Endothelial cell of umbilical vein (primary cell): ENCODE results near the gene AFF4.

Experiments used
- CTCF ChIP-seq, 2 donors: IDR thresholded peaks; 1 replicate in 1 of 2; 2 replicates in 1 of 2; pipeline ENCODE4 v1.5.1; 2011; ENCODE audit warnings: low read length in 2 of 2, mild to moderate bottlenecking in 2 of 2, moderate library complexity in 2 of 2, control low read depth in 1 of 2, inconsistent platforms in 1 of 2, low read depth in 1 of 2; ENCODE audit not compliant: insufficient read depth in 1 of 2; ENCODE audit errors: extremely low read depth in 1 of 2
- EZH2 ChIP-seq: IDR thresholded peaks from 2 replicates; pipeline ENCODE4 v1.6.1; 2012; ENCODE audit warnings: borderline replicate concordance, low read depth, mild to moderate bottlenecking, moderate library complexity, low read length, inconsistent platforms; ENCODE audit not compliant: severe bottlenecking
- MAX ChIP-seq: IDR thresholded peaks from 2 replicates; pipeline ENCODE4 v1.6.1; 2011; ENCODE audit not compliant: insufficient read depth, insufficient read length
- MYC ChIP-seq: IDR thresholded peaks from one replicate; pipeline ENCODE4 v1.6.1; 2011; ENCODE audit warnings: mild to moderate bottlenecking, low read depth, low read length
- POLR2A ChIP-seq: IDR thresholded peaks from 2 replicates; pipeline ENCODE4 v1.6.1; 2012; ENCODE audit warnings: low read depth, mild to moderate bottlenecking, control low read depth, low read length
- POLR2AphosphoS5 ChIP-seq: IDR thresholded peaks from 2 replicates; pipeline ENCODE4 v1.6.1; 2012; ENCODE audit warnings: low read depth, mild to moderate bottlenecking, control low read depth, low read length, moderate library complexity; ENCODE audit not compliant: insufficient read depth

GRCh38 chr5:132832612-132833011 is 130.8 kb downstream of the AFF4 start:
- no peak for TF ChIP-seq POLR2AphosphoS5
- no peak for TF ChIP-seq CTCF (IDR thresholded peaks at IDR 0.05; ENCODE audit: extremely low read depth in 1 of 2, insufficient read depth in 1 of 2, low read depth in 1 of 2, low read length in 2 of 2)
- TF ChIP-seq EZH2, result no peak
- no peak for TF ChIP-seq POLR2A
- TF ChIP-seq MYC, result no peak
- TF ChIP-seq MAX, result no peak
